Keratinocyte (primary cell): ENCODE data around the gene TMEM201.

Experiments used
- CTCF ChIP-seq, 3 experiments: IDR thresholded peaks in 1 of 3; conservative IDR thresholded peaks in 1 of 3; optimal IDR thresholded peaks in 1 of 3; 2 replicates in 2 of 3; 3 replicates in 1 of 3; pipeline versions ENCODE3 to v1.5.1; 2011; ENCODE audit warnings: low read length in 3 of 3, mild to moderate bottlenecking in 3 of 3, moderate library complexity in 2 of 3, control low read depth in 1 of 3, inconsistent platforms in 1 of 3; ENCODE audit not compliant: insufficient read depth in 2 of 3; ENCODE audit errors: extremely low read depth in 1 of 3
- EZH2 ChIP-seq: IDR thresholded peaks from one replicate; pipeline ENCODE4 v1.6.1; 2012; ENCODE audit warnings: inconsistent platforms, mild to moderate bottlenecking, low read length, moderate library complexity

GRCh38 chr1:9590945-9591668 lies 2.4 kb downstream of the TMEM201 start:
- TF ChIP-seq EZH2, result no peak
- TF ChIP-seq CTCF (optimal IDR thresholded peaks at IDR 0.05 in 1 of 3, IDR thresholded peaks at IDR 0.05 in 1 of 3, conservative IDR thresholded peaks at IDR 0.05 in 1 of 3; ENCODE audit: extremely low read depth in 1 of 3, insufficient read depth in 2 of 3, low read length in 3 of 3), result no peak
